ENCODE data around the gene RNF157.

Gene RNF157

DNA sequence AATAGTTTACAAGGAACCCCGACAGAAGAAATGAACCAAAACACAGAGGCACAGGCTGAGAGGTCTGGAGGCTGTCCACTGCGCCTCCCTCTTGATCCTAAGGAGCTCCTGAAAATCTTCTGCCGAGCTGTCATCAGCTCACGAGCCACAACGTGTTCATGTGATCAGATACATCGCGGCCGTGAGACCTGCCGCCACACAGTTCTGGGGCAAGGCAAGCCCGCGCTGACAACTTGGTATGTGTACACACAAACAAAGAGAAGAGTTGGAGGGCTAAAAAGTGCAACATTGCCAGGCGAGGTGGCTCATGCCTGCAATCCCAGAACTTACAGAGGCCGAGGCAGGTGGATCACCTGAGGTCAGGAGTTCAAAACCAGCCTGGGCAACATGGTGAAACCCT, 144.3 kb downstream of the RNF157 start:
- DNase-seq = no peak

DNA sequence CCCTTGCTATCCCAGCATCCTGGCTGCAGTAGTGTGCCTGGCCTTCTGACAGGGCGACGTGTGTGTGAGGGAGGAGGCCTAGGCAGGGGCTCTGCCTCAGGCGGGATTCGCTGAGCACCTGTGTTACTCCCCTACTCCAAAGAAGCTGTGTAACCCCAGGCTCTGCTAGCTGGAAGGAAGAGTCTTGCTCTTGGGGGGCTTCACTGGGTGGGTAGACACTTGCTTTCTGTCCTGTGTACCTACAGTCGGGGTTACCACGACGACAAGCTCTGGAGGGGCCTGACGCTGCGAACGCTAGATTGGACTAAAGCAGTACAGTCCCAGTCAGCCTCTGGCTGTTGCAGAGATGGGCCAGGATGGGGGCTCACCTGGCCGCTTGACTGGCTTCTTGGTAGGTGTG, 146.2 kb downstream of the RNF157 start:
- DNase-seq = no peak

DNA sequence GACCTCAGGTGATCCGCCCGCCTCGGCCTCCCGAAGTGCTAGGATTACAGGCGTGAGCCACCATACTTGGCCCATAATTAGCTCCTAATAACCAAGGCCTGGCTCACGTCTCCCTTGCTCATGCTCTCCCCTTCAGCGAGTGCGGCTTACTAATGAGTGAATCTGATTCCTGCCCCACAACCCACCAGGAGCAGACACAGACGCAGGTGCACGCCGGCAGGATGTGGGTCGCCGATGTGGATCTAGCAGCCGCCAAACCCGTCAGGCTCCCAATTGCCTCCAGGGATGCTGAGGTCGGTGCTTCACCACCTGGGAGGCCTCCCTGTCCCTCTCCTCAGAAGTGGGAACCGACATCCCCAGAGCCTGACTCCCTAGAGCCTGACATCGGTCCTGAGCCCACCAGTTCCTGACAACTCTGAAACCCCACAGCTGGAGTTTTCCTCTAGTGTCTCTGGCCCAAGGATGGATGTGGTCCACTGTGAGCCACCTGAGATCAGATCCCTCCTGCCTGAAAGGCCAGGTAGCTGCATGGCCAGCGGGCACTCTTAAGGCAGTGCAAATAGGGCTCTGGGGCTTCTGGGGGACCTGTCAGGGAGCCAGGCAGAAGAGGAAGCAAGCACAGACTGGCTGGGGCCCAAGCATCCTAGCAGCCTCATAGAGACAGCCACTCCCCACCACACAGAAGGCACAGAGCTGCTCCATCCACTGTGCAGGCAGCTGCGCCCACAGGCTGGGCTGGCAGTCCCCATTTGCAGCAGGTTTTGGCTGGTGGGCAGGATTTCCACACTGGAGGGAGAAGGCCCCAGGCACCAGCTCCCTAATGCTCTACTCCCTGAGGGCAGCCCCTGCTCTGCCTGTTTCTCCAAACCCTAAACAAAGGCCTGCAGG, 147.5 kb downstream of the RNF157 start:
- DNase-seq = no peak
